Esophagus squamous epithelium (tissue), 5 donors: ENCODE results near the gene HEBP1. TPM values are rescaled to one million over a fixed set of nuclear protein-coding genes. Genes with fewer than 3 reads are reported as not detected.

Experiments
- DNase-seq: peaks from one replicate; lab custom pipeline; 2025; lab: John Stamatoyannopoulos, UW
- H3K27ac ChIP-seq, 4 donors: fragments of 200-600 bp; sonication (generic); one replicate each; pipeline ENCODE4 v1.5.1; 2016 to 2019; ENCODE audit warnings: mild to moderate bottlenecking in 1 of 4
- H3K27me3 ChIP-seq, 4 donors: fragments of 200-600 bp; sonication (generic); 1 replicate in 3 of 4; 2 replicates in 1 of 4; pipeline versions ENCODE4 v1.5.1 to v1.6.0; 2017 to 2021; ENCODE audit warnings: antibody characterized with exemption in 1 of 4
- H3K36me3 ChIP-seq, 3 donors: fragments of 200-600 bp; sonication (generic); one replicate each; pipeline ENCODE4 v1.5.1; 2016 to 2019
- H3K4me1 ChIP-seq, 3 donors: fragments of 200-600 bp; sonication (generic); one replicate each; pipeline ENCODE4 v1.5.1; 2017 to 2019
- H3K4me3 ChIP-seq, 4 donors: fragments of 200-600 bp; sonication (generic); 1 replicate in 3 of 4; 2 replicates in 1 of 4; pipeline ENCODE4 v1.5.1; 2016 to 2019; ENCODE audit warnings: mild to moderate bottlenecking in 2 of 4, moderate library complexity in 1 of 4
- H3K9me3 ChIP-seq, 3 donors: fragments of 200-600 bp; sonication (generic); one replicate each; pipeline ENCODE4 v1.5.1; 2016 to 2019
- POLR2A ChIP-seq, 4 donors: fragments of 450-650 bp; IDR thresholded peaks; one replicate each; pipeline ENCODE4 v1.6.1; 2017; ENCODE audit warnings: antibody characterized with exemption in 4 of 4, mild to moderate bottlenecking in 4 of 4, moderate library complexity in 3 of 4
- WGBS, 2 donors: methylation state at CpG; one replicate each; pipeline ENCODE4 v1.1.5; 2018; 5-methylcytosine and 5-hydroxymethylcytosine counted together
- intact Hi-C: fragments of 100-400 bp; cut with DNase I; formaldehyde crosslinking; loops from one replicate; pipeline ENCODE4 v1.15.0; 2022
- total RNA-seq, 4 donors: library from RNA; depleted of rRNA; stranded (reverse); fragments of >200 nt; gene quantifications; one replicate each; pipeline ENCODE4 v1.1.0, GENCODE V29; 2016
- TF ChIP-seq, protein P1 (sequence below), 6 experiments: fragments of 450-650 bp in 4 of 6; fragments of 200-600 bp in 2 of 6; sonication (generic) in 2 of 6; IDR thresholded peaks; one replicate each; pipeline ENCODE4 v1.5.1; 2016 to 2019; ENCODE audit warnings: antibody characterized with exemption in 6 of 6, mild to moderate bottlenecking in 4 of 6, moderate library complexity in 4 of 6
- donor health status: DM: yes; HTN: yes; CAD: no.

HEBP1 gene
- total RNA-seq, 4 donors from 2014 or later, result 17.0 to 50.9 (median 23.9) TPM

DNA sequence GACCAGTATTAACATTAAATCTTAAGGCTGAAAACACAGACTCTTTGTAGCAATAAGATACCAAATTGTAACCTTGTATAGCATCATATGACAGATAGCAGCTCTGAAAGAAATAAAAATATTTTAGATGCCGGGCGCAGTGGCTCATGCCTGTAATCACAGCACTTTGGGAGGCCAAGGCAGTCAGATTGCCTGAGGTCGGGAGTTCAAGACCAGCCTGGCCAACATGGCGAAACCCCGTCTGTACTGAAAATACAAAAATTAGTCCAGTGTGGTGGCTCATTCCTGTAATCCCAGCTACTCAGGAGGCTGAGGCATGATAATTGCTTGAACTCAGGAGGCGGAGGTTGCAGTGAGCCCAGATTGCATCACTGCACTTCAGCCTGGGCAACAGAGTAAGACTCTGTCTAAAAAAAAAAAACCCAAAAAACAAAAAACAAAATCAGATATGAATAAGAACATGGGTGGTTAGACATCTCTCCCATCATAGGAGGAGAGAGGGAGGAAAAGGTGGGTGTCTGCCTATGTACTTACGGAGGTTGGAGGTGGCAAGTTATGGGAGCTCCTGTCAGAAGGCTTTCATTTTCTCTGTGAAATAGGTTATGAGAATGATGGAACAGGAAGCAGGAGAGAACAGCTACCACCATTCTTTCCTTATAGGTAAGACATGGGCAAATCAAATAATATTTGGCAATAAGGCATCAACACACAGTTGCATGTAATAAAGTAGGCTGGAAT, 7.6 kb upstream of the HEBP1 start:
- no peaks in the 10 kb centered on the region for H3K36me3 ChIP-seq
- DNase-seq, result no peak
- H3K4me3 ChIP-seq, result no peak overlapping the region
- no peaks in the 10 kb centered on the region for H3K27me3 ChIP-seq
- H3K9me3 ChIP-seq, result no peaks in the 10 kb centered on the region
- 89 to 92% methylated on average over 7 of the region's 7 CpGs for WGBS, 2 donors
- H3K4me1 ChIP-seq, result no peaks in the 10 kb centered on the region
- intact Hi-C loops, result no loop called here
- H3K27ac ChIP-seq, result no peak overlapping the region
- TF ChIP-seq POLR2A (IDR thresholded peaks at IDR 0.05), result no peak
- TF ChIP-seq, protein P1, sequence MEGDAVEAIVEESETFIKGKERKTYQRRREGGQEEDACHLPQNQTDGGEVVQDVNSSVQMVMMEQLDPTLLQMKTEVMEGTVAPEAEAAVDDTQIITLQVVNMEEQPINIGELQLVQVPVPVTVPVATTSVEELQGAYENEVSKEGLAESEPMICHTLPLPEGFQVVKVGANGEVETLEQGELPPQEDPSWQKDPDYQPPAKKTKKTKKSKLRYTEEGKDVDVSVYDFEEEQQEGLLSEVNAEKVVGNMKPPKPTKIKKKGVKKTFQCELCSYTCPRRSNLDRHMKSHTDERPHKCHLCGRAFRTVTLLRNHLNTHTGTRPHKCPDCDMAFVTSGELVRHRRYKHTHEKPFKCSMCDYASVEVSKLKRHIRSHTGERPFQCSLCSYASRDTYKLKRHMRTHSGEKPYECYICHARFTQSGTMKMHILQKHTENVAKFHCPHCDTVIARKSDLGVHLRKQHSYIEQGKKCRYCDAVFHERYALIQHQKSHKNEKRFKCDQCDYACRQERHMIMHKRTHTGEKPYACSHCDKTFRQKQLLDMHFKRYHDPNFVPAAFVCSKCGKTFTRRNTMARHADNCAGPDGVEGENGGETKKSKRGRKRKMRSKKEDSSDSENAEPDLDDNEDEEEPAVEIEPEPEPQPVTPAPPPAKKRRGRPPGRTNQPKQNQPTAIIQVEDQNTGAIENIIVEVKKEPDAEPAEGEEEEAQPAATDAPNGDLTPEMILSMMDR (IDR thresholded peaks at IDR 0.05), result no peak

DNA sequence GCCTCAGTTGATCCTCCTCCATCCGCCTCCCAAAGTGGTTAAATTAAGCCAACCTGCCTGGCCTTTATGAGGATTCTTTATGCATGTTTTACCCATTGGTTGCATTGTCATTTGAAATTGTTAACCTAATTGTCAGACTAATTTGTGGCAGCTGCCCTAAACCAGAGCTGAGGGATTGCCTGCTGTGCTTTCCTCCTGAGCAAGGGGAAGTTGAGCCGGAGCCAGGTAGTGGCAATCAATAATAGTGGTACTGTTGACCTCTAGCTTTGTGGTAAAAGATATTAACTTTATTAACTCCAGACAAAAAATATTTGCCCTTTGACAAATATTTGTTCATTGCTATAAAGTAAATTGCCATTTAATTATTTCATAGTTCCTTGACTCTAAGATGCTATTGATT, 5.6 kb upstream of the HEBP1 start:
- Histone ChIP-seq H3K27ac (no peak overlapping the region), H3K9me3 (no peaks in the 10 kb centered on the region), H3K4me3 (no peak overlapping the region), H3K36me3 (no peaks in the 10 kb centered on the region), H3K4me1 (peaks cover 0 to 13% (median 6%) of the 10 kb centered on the region in 3 donors), H3K27me3 (no peaks in the 10 kb centered on the region)
- no peak for TF ChIP-seq POLR2A (IDR thresholded peaks at IDR 0.05)
- TF ChIP-seq, protein P1 (IDR thresholded peaks at IDR 0.05), result no peak
- DNase-seq, result no peak
- WGBS, 2 donors, result 91 to 100% methylated on average over 2 of the region's 2 CpGs
- intact Hi-C loops, result no loop called here

DNA sequence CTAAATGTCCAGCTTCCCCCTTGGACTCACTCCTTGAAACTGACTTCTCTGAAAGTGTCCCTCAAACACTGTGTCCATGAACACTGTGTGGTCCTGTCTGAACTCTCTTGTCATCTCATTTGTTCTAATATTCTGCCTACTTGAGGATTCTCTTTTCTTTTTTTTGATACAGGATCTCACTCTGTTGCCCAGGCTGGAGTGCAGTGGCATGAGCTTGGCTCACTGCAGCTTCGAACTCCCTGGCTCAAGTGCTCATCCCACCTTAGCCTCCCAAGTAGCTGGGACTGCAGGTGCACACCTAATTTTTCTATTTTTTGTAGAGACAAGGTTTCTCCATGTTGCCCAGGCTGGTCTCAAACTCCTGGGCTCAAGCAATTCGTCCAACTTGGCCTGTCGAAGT, 4.9 kb upstream of the HEBP1 start:
- whole genome bisulfite sequencing, 2 donors, result 58 to 72% methylated on average over 3 of the region's 3 CpGs
- intact Hi-C loops, result no loop called here
- TF ChIP-seq POLR2A (IDR thresholded peaks at IDR 0.05), result no peak
- TF ChIP-seq, protein P1 (IDR thresholded peaks at IDR 0.05), result no peak
- Histone ChIP-seq H3K4me1 (peaks cover 0 to 13% (median 6%) of the 10 kb centered on the region in 3 donors), H3K9me3 (no peaks in the 10 kb centered on the region), H3K27ac (no peak overlapping the region), H3K4me3 (no peak overlapping the region), H3K36me3 (no peaks in the 10 kb centered on the region), H3K27me3 (no peaks in the 10 kb centered on the region)
- no peak for DNase-seq

DNA sequence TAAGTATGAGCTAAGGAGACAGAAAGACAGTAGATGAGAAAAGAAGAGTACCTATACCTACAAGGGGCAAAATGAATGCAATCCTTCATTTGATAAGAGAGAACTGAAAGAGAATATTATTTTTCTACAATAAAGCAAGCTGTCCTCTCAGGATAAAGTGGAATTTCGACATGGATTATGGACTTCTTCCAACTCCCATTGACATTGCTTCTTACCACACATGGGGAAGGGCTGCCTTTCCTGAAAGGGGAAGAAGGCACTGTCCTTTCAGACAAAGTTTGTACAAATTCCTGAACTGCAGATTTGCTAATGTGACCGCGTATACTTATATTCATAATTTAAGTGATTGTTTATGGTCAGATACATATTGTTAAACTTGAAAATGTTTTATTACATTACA, 4.3 kb upstream of the HEBP1 start:
- H3K4me3 ChIP-seq, result no peak overlapping the region
- no peak for TF ChIP-seq POLR2A (IDR thresholded peaks at IDR 0.05)
- TF ChIP-seq, protein P1 (IDR thresholded peaks at IDR 0.05), result no peak
- 80 to 85% methylated on average over 3 of the region's 3 CpGs for WGBS, 2 donors
- H3K27ac ChIP-seq, result no peak overlapping the region
- H3K9me3 ChIP-seq, result no peaks in the 10 kb centered on the region
- DNase-seq, result no peak
- intact Hi-C loops, result no loop called here
- H3K4me1 ChIP-seq, result peaks cover 0 to 17% (median 6%) of the 10 kb centered on the region in 3 donors
- H3K27me3 ChIP-seq, result no peaks in the 10 kb centered on the region
- H3K36me3 ChIP-seq, result no peaks in the 10 kb centered on the region

DNA sequence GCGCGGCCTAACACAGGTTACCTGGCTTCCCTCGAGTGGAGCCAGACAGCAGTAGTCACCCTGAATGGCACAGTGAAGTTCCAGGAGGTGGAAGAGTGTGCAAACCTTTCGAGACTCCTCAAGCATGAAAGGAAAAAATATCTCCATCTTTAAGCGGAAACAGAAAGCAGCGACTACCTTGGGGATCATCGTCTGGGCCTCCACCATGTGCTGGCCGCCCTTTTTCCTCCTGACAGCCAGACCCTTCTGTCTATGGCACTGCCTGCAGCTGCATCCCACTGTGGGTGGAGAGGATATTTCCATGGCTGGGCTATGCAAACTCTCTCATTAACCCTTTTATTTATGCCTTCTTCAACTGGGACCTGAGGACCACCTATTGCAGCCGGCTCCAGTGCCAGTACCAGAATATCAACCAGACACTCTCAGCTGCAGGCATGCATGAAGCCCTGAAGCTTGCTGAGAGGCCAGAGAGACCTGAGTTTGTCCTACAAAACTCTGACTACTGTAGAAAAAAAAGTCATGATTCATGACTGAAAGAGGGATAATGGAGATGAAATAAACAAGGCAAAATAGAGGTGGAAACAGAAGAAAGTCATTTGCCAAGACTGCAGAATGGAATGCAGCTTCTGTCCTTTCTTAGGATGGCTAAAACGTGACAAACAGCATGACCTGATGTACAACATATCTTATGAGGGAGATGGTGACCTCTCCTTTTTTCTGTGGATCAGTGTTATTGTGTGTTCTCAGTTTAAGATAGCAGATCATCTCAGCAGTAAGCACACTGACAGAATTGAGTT, 2.4 kb upstream of the HEBP1 start:
- TF ChIP-seq POLR2A (IDR thresholded peaks at IDR 0.05), result no peak
- TF ChIP-seq, protein P1 (IDR thresholded peaks at IDR 0.05), result no peak
- intact Hi-C loops, result no loop called here
- no peak overlapping the region for H3K27ac ChIP-seq
- H3K27me3 ChIP-seq, result no peaks in the 10 kb centered on the region
- H3K4me1 ChIP-seq, result peaks cover 12 to 34% (median 13%) of the 10 kb centered on the region in 3 donors
- no peak overlapping the region for H3K4me3 ChIP-seq
- H3K9me3 ChIP-seq, result no peaks in the 10 kb centered on the region
- DNase-seq, result no peak
- no peaks in the 10 kb centered on the region for H3K36me3 ChIP-seq
- 89 to 95% methylated on average over 6 to 10 of the region's 10 CpGs for WGBS, 2 donors
